ENCODE data around the gene NR2C2AP. TPM values are rescaled to one million over a fixed set of nuclear protein-coding genes. Genes with fewer than 3 reads are reported as not detected.

The NR2C2AP gene
- total RNA-seq, 1 donor from 2014 or later: 9.4 TPM

DNA sequence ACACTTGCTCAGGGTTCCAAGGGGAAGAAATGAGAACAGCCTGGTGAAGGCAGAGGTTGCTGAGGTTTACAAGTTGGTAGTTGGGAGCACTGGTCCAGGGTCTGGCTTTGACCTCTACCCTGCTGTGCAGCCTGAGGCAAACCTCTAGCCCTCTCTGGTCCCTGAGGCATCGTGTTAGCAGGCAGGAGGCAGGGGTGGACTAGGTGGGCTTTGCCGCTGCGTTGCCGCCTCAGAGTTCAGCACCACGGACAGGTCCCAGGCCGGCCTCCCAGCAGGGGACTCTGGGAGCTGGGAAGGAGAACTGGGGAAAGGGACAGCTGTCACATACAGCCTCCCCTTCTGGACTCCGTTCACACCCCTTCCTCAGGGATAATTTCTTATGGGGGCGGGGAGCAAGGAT is 11.7 kb upstream of the NR2C2AP start:
- H3K9me3 Mint-ChIP-seq: no peaks in the 10 kb centered on the region
- no peak overlapping the region for H3K4me3 Mint-ChIP-seq
- no peaks in the 10 kb centered on the region for H3K36me3 Mint-ChIP-seq
- no peak overlapping the region for H3K27ac Mint-ChIP-seq
- DNase-seq (ENCODE audit: low spot score in 2 of 2, unreplicated experiment in 2 of 2): peak; percentile 73 to 88
- TF ChIP-seq, protein P1, sequence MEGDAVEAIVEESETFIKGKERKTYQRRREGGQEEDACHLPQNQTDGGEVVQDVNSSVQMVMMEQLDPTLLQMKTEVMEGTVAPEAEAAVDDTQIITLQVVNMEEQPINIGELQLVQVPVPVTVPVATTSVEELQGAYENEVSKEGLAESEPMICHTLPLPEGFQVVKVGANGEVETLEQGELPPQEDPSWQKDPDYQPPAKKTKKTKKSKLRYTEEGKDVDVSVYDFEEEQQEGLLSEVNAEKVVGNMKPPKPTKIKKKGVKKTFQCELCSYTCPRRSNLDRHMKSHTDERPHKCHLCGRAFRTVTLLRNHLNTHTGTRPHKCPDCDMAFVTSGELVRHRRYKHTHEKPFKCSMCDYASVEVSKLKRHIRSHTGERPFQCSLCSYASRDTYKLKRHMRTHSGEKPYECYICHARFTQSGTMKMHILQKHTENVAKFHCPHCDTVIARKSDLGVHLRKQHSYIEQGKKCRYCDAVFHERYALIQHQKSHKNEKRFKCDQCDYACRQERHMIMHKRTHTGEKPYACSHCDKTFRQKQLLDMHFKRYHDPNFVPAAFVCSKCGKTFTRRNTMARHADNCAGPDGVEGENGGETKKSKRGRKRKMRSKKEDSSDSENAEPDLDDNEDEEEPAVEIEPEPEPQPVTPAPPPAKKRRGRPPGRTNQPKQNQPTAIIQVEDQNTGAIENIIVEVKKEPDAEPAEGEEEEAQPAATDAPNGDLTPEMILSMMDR (IDR thresholded peaks at IDR 0.05; ENCODE audit: unreplicated experiment): no peak
- H3K4me1 Mint-ChIP-seq: no peaks in the 10 kb centered on the region
- H3K27me3 Mint-ChIP-seq (ENCODE audit: low read depth): peaks cover 79% of the 10 kb centered on the region

DNA sequence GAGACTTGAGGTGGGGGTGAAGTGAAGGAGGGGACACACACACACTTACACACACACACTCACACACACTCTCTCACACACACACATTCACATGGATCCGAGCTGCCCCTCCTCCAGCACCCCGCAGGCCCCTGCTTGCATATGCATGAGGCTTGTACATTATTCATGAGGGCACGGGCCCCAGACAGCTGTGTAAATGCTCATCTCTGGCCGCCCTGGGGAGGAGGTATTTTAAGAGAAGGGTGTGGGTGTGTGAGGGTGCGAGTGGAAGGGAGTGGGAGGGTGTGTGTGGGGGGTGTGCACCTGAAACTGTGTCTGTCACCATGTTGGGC is 10.9 kb upstream of the NR2C2AP start:
- DNase-seq (ENCODE audit: low spot score in 2 of 2, unreplicated experiment in 2 of 2): no peak
- Mint-ChIP-seq H3K4me1 (no peaks in the 10 kb centered on the region), H3K4me3 (no peak overlapping the region), H3K9me3 (no peaks in the 10 kb centered on the region), H3K36me3 (no peaks in the 10 kb centered on the region), H3K27ac (no peak overlapping the region), H3K27me3 (ENCODE audit: low read depth) (peaks cover 85% of the 10 kb centered on the region)
- TF ChIP-seq, protein P1 (IDR thresholded peaks at IDR 0.05; ENCODE audit: unreplicated experiment): no peak

DNA sequence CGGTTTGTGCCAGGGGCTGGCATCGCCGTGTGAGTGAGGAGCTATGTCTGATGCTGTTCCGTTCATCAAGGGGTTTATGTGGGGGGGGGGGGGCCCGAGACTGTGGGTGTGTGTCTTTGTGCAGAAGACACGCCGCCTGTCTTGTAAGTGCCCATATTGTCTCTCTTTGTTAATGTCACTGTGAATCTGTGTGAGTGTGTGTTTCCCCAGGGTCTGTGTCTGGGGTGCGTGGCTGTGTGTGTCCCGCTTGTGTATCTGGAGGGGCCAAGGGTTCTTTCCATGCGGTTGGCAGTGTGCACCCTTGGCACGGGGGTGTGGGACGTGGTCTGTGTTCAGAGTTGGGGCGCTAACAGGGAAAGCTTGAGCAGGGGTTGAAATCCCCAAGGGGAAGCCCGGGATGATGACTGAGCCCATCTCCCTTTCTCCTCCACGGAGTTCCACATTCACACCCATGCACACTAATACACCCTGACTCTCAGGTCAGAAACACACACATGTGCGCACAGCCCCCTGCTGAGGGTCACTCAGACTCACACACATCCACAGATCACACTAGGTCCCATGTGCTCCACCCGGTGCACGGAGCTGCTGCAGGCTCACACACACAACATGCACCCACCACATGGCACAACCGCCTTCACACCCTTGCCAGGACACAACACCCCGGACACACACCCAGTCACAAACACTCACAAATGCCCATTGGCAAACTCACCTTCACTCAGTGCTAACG is 10.4 kb upstream of the NR2C2AP start:
- DNase-seq (ENCODE audit: low spot score in 2 of 2, unreplicated experiment in 2 of 2): no peak
- Mint-ChIP-seq H3K27ac (no peak overlapping the region), H3K4me1 (no peaks in the 10 kb centered on the region), H3K9me3 (no peaks in the 10 kb centered on the region), H3K27me3 (ENCODE audit: low read depth) (peaks cover 84% of the 10 kb centered on the region), H3K36me3 (no peaks in the 10 kb centered on the region), H3K4me3 (no peak overlapping the region)
- TF ChIP-seq, protein P1 (IDR thresholded peaks at IDR 0.05; ENCODE audit: unreplicated experiment): no peak

DNA sequence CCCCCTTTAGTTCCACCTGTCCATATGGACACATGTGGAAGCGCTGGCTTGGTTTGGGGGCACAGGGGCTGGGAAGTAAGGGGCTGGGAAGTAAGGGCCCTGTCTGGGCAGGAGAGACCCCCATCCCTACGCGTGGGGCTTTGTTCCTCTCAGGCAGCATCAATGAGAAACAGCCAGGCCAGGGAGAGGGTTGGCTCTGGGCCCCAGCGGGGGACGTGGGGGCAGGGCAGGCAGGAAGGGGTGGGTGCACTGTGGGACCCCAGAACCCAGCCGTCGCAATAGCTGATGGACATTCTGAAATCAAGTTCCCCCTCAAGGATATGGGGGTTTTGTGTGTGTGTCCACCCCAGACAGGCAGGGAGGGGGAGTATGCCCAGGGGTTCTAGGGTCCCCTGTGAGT is 9.7 kb upstream of the NR2C2AP start:
- H3K9me3 Mint-ChIP-seq: no peaks in the 10 kb centered on the region
- no peak overlapping the region for H3K27ac Mint-ChIP-seq
- H3K27me3 Mint-ChIP-seq (ENCODE audit: low read depth): peaks cover 83% of the 10 kb centered on the region
- TF ChIP-seq, protein P1 (IDR thresholded peaks at IDR 0.05; ENCODE audit: unreplicated experiment): no peak
- no peak overlapping the region for H3K4me3 Mint-ChIP-seq
- H3K4me1 Mint-ChIP-seq: no peaks in the 10 kb centered on the region
- no peaks in the 10 kb centered on the region for H3K36me3 Mint-ChIP-seq
- DNase-seq (ENCODE audit: low spot score in 2 of 2, unreplicated experiment in 2 of 2): no peak

DNA sequence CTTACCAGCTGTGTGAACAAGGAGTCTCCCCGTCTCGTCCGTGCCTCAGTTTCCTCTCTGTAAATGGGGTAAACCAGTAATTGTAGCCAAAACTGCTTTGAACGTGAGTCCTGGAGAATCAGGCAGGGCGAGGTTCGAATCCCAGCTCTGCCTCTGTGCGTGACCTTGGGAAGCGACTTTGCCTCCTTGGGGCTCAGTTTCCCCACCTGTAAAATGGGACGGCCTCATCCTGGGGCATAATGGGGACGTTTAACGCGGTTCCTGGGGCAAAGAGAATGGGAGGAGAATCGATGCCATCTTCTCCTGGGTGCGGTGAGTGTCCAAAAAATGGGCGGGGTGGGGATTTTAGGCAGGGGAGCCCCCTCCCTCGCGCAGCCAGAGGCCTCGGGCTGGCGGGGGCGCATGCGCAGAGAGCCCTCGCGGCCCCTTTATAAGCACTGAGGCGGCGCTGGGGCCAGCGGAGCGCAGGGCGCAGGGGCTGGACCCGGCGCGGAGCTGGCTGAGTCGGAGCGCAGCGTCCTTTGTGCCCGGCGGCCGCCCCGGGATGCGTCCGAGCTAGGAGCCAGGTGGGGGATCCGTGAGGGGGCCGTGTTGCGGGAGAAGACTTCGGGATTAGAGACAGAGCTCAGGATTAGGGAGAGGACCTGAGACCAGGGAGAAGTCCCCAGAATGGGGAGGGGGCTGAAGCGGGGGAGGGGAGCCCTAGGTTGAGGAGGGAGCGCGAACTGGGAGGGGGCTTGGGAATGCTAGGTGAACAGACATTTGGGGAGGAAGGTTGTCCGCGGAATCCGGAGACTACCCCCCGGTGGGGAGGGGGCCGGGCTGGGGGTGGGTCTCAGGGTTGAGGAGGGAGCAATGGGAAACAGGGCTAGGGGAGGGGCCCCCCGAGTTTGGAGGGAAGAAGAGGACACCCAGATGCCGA is 8.5 kb upstream of the NR2C2AP start, which contains the start of gene NCAN:
NCAN (plus strand) TSS at position 460 of the 922 bp plus-strand sequence. CDS start 4,996 bp downstream, outside the sequence.
- Mint-ChIP-seq H3K9me3 (no peaks in the 10 kb centered on the region), H3K27ac (no peak within 1 kb of the TSS), H3K27me3 (ENCODE audit: low read depth) (peaks cover 83% of the 10 kb centered on the region), H3K36me3 (no peaks in the 10 kb centered on the region), H3K4me1 (no peaks in the 10 kb centered on the region), H3K4me3 (no peak within 1 kb of the TSS)
- TF ChIP-seq, protein P1 (IDR thresholded peaks at IDR 0.05; ENCODE audit: unreplicated experiment): no peak
- no peak for DNase-seq (ENCODE audit: low spot score in 2 of 2, unreplicated experiment in 2 of 2)

Measured in mesothelial cell of epicardium (in vitro differentiated cells).